ENCODE measurements around the gene RCAN1. TPM values are rescaled to one million over a fixed set of nuclear protein-coding genes. Genes with fewer than 3 reads are reported as not detected.

Gene RCAN1
- total and polyA plus RNA-seq, 4 donors, result 26.7 to 67.9 (median 46.7) TPM

DNA sequence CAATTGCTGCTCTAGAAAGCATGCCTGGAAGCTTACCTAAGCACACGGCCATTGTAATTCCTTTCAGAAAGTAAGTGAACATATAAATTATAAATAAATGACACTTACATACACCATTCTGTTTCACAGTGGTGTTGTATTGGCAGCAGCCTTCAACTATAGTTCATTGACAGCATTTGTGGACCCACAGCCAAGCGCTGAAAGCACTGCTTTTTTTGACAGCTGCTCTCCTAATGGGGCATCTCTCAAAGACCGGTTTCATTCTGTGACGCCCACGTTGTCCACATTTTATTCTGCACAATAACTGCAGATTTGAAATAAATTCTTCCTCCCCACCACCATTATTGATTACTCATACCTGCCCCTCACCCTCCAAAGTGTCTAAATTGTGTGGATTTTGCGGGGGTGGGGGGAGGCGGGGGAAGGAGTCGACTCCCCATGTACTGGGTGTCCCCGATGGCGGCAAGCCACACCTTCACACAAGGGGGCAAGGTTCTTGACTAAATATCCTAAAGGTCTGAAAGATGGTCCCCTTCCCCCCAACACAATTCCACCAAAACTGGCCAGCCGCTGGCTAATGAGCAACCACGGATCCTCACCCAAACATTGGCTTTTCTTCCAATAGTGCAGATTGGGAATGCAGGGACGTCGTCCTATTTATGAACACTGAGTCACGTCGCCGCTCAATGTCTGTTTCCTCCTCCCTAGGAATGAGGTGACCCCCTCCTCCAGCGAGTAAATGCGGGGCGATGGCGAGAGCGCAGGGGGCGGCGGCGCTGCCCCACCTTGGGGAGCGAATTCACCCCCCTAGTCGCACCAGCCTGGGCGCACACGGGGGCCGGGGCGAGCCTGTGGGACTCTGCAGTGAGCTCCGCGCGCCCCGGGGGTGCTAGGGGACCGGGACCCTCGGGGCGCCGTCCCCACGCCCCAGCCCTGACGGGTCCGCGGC lies 960 bp downstream of the RCAN1 start:
- H3K36me3 ChIP-seq (ENCODE audit: control insufficient read depth in 4 of 4, insufficient read depth in 3 of 4, low read depth in 1 of 4, low read length in 3 of 4), result no peaks in the 10 kb centered on the region
- TF ChIP-seq, protein P1, sequence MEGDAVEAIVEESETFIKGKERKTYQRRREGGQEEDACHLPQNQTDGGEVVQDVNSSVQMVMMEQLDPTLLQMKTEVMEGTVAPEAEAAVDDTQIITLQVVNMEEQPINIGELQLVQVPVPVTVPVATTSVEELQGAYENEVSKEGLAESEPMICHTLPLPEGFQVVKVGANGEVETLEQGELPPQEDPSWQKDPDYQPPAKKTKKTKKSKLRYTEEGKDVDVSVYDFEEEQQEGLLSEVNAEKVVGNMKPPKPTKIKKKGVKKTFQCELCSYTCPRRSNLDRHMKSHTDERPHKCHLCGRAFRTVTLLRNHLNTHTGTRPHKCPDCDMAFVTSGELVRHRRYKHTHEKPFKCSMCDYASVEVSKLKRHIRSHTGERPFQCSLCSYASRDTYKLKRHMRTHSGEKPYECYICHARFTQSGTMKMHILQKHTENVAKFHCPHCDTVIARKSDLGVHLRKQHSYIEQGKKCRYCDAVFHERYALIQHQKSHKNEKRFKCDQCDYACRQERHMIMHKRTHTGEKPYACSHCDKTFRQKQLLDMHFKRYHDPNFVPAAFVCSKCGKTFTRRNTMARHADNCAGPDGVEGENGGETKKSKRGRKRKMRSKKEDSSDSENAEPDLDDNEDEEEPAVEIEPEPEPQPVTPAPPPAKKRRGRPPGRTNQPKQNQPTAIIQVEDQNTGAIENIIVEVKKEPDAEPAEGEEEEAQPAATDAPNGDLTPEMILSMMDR (IDR thresholded peaks at IDR 0.05; ENCODE audit: low read depth, low read length, missing input control), result no peak
- TF ChIP-seq TAF1 (conservative IDR thresholded peaks at IDR 0.05) (no peak), GABPA (IDR thresholded peaks at IDR 0.05 in 1 of 2, conservative IDR thresholded peaks at IDR 0.05 in 1 of 2) (no peak)
- TF ChIP-seq, protein P2, sequence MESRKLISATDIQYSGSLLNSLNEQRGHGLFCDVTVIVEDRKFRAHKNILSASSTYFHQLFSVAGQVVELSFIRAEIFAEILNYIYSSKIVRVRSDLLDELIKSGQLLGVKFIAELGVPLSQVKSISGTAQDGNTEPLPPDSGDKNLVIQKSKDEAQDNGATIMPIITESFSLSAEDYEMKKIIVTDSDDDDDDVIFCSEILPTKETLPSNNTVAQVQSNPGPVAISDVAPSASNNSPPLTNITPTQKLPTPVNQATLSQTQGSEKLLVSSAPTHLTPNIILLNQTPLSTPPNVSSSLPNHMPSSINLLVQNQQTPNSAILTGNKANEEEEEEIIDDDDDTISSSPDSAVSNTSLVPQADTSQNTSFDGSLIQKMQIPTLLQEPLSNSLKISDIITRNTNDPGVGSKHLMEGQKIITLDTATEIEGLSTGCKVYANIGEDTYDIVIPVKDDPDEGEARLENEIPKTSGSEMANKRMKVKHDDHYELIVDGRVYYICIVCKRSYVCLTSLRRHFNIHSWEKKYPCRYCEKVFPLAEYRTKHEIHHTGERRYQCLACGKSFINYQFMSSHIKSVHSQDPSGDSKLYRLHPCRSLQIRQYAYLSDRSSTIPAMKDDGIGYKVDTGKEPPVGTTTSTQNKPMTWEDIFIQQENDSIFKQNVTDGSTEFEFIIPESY (IDR thresholded peaks at IDR 0.05), result no peak
- DNase-seq (ENCODE audit: low spot score), result no peak
- peaks cover 0 to 15% (median 13%) of the 10 kb centered on the region in 4 donors for H3K4me1 ChIP-seq (ENCODE audit: control insufficient read depth in 4 of 4, insufficient read depth in 4 of 4, low read length in 3 of 4)
- WGBS, result 5% methylated on average over 43 of the region's 43 CpGs
- peak overlapping the region; percentile 21 to 33 for H3K9ac ChIP-seq (ENCODE audit: low read depth in 1 of 2, low read length in 2 of 2)
- H3K27ac ChIP-seq (ENCODE audit: low read depth in 1 of 2, low read length in 2 of 2), result peak overlapping the region; percentile 9 to 15
- no peaks in the 10 kb centered on the region for H3K27me3 ChIP-seq (ENCODE audit: control insufficient read depth in 4 of 4, insufficient read depth in 4 of 4, low read length in 3 of 4)
- H3K9me3 ChIP-seq (ENCODE audit: control insufficient read depth in 4 of 4, low read length in 3 of 4), result no peaks in the 10 kb centered on the region
- H3K4me3 ChIP-seq (ENCODE audit: low read depth in 1 of 3, low read length in 3 of 3), result peak overlapping the region; percentile 63 to 97 (median 77)

DNA sequence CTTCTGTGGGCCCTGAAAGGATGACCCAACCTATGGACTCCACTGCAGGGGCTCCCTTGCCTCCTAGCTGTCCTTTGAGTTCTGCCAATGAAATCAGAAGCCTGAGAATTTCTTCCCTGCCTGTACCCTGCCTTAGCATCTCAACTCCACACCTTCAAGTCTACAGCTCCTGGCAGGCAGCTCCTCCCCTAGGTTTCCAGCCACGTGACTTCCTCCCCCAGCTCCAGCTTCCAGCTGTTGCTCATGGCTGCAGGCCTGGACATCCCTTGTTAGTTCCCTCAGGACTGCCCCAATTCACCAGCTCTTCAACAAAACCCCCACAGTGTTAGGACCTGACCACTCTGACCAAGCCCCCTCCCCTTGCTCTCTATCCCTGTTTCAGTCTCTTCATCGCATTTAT lies 2.4 kb downstream of the RCAN1 start:
- H3K27me3 ChIP-seq (ENCODE audit: control insufficient read depth in 4 of 4, insufficient read depth in 4 of 4, low read length in 3 of 4), result no peaks in the 10 kb centered on the region
- peaks cover 0 to 15% (median 13%) of the 10 kb centered on the region in 4 donors for H3K4me1 ChIP-seq (ENCODE audit: control insufficient read depth in 4 of 4, insufficient read depth in 4 of 4, low read length in 3 of 4)
- H3K36me3 ChIP-seq (ENCODE audit: control insufficient read depth in 4 of 4, insufficient read depth in 3 of 4, low read depth in 1 of 4, low read length in 3 of 4), result no peaks in the 10 kb centered on the region
- no peaks in the 10 kb centered on the region for H3K9me3 ChIP-seq (ENCODE audit: control insufficient read depth in 4 of 4, low read length in 3 of 4)
- H3K4me3 ChIP-seq (ENCODE audit: low read depth in 1 of 3, low read length in 3 of 3), result no peak overlapping the region
- 90% methylated on average over 2 of the region's 2 CpGs for WGBS
- TF ChIP-seq HNF4G (IDR thresholded peaks at IDR 0.05), result no peak
- no peak for TF ChIP-seq RAD21 (IDR thresholded peaks at IDR 0.05)
- no peak for TF ChIP-seq HNF4A (conservative IDR thresholded peaks at IDR 0.05)
- TF ChIP-seq JUND (IDR thresholded peaks at IDR 0.05), result no peak
- TF ChIP-seq RXRA (IDR thresholded peaks at IDR 0.05), result no peak
- TF ChIP-seq, protein P3, sequence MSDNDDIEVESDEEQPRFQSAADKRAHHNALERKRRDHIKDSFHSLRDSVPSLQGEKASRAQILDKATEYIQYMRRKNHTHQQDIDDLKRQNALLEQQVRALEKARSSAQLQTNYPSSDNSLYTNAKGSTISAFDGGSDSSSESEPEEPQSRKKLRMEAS (IDR thresholded peaks at IDR 0.05), result no peak
- TF ChIP-seq, protein P2 (IDR thresholded peaks at IDR 0.05), result no peak
- no peak for TF ChIP-seq FOXA2 (IDR thresholded peaks at IDR 0.05)
- no peak for TF ChIP-seq NR2F2 (IDR thresholded peaks at IDR 0.05)
- TF ChIP-seq, protein P4, sequence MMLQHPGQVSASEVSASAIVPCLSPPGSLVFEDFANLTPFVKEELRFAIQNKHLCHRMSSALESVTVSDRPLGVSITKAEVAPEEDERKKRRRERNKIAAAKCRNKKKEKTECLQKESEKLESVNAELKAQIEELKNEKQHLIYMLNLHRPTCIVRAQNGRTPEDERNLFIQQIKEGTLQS (IDR thresholded peaks at IDR 0.05), result no peak
- TF ChIP-seq EGR1 (IDR thresholded peaks at IDR 0.05; ENCODE audit: low read depth in 2 of 2), result no peak
- TF ChIP-seq GABPA (IDR thresholded peaks at IDR 0.05 in 1 of 2, conservative IDR thresholded peaks at IDR 0.05 in 1 of 2), result no peak
- TF ChIP-seq, protein P1 (IDR thresholded peaks at IDR 0.05; ENCODE audit: low read depth, low read length, missing input control), result no peak
- no peak for TF ChIP-seq TAF1 (conservative IDR thresholded peaks at IDR 0.05)
- TF ChIP-seq YY1 (IDR thresholded peaks at IDR 0.05), result no peak
- TF ChIP-seq FOXA1 (IDR thresholded peaks at IDR 0.05), result no peak
- TF ChIP-seq SP1 (IDR thresholded peaks at IDR 0.05), result no peak
- TF ChIP-seq, protein P5, sequence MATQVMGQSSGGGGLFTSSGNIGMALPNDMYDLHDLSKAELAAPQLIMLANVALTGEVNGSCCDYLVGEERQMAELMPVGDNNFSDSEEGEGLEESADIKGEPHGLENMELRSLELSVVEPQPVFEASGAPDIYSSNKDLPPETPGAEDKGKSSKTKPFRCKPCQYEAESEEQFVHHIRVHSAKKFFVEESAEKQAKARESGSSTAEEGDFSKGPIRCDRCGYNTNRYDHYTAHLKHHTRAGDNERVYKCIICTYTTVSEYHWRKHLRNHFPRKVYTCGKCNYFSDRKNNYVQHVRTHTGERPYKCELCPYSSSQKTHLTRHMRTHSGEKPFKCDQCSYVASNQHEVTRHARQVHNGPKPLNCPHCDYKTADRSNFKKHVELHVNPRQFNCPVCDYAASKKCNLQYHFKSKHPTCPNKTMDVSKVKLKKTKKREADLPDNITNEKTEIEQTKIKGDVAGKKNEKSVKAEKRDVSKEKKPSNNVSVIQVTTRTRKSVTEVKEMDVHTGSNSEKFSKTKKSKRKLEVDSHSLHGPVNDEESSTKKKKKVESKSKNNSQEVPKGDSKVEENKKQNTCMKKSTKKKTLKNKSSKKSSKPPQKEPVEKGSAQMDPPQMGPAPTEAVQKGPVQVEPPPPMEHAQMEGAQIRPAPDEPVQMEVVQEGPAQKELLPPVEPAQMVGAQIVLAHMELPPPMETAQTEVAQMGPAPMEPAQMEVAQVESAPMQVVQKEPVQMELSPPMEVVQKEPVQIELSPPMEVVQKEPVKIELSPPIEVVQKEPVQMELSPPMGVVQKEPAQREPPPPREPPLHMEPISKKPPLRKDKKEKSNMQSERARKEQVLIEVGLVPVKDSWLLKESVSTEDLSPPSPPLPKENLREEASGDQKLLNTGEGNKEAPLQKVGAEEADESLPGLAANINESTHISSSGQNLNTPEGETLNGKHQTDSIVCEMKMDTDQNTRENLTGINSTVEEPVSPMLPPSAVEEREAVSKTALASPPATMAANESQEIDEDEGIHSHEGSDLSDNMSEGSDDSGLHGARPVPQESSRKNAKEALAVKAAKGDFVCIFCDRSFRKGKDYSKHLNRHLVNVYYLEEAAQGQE (IDR thresholded peaks at IDR 0.05), result no peak
- no peak overlapping the region for H3K27ac ChIP-seq (ENCODE audit: low read depth in 1 of 2, low read length in 2 of 2)
- H3K9ac ChIP-seq (ENCODE audit: low read depth in 1 of 2, low read length in 2 of 2), result no peak overlapping the region
- no peak for DNase-seq (ENCODE audit: low spot score)

Measured in liver (tissue), 9 donors.